ENCODE measurements around the gene CXCR4.

Gene CXCR4

DNA sequence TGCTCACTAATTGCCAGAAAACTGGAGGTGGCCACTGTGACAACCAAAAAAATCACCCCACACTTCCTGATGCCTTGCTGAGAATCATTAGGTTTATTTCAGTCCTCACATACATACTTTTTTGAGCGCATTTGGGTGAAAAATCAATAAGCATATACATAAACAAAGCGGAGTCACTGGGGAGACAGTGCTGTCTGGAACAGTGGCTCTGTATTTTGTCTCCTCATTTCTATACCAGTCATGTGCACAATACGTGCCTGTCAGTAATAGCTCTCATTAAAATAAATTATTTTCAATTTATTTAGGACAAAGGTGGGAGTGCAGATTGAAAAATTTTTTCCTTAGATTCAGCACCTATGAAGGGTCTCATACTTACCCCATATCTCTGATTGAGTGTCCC is 48.2 kb downstream of the CXCR4 start:
- DNase-seq: no peak

DNA sequence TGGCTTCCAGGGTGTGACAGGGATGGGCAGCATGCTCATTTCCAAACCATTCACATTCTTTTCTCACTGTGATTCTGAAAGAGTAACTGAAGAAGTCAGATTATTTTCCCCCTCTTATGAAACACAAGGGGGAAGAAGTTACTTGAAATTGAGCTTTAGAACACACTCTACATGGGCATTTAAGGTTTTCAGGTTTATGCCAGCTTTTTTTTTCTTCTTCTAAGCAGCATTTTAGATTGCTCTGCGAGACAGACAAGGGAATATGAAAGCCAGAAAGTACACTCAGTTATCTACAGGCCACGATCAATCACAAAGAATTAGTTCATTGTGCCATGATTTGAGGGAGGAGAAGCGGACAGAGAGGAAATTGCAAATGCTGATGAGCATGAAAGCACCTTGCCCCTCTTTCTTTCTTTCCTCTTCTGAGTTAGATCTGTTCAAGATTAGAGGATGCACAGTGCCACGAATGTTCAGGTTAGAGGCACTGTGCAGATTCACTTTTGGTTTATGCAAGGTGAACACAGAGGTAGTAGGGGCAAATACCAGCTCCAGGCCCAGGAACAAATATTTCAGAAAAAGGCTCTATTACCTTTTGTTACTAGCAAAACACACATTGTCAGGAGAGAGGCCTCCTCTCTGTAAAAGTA is 49.2 kb downstream of the CXCR4 start:
- DNase-seq: no peak

DNA sequence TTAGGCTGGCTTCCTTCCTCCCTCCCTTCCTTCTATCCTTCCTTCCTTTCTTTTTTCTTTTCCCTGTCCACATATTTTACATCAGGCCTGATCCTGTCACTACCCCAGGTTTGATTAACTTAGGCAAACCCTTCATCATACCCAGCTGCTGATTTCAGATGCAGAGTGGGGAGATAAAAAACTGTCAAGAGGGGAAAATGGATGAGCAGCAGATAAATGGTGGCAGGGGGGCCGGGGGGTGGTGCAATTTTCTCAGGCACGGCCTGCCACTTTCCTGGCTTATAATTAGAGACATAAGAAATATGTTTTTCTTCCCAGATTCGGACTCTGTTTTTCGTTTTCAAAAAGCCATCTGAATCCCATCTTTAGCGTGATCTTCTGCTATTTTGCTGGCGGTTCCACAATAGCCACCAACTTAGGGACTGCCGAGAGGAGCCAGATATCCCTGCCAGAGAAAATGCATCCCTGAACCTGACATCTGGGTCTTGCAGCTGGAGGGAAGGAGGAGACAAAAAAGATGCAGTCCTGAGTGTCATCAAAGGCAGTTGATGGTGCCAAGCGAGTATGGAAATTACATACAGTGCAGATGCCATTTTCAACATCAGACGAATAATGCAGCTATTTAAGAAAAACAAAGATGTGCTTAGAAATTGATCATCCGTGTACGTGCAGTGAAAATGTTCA is 49.9 kb downstream of the CXCR4 start:
- DNase-seq: no peak

DNA sequence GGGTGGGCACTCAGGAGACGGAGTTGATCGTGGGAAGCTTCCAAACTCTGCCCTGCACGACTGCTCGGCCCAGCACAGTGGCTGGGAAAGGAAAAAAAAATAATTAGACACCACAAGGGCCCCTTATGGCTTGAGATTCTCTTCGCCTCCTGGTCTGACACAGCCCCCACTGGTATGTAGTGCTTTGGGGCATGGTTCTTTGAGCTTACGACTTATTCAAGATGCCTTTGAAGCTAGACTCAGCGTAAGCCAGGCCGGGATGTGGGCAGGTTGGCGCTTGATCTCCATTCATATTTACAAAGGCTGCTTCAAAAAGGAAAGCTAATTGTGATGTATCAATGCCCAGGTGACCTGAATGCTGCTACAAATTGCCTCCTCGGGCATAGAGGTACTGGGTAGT is 50.5 kb downstream of the CXCR4 start:
- no peak for DNase-seq

DNA sequence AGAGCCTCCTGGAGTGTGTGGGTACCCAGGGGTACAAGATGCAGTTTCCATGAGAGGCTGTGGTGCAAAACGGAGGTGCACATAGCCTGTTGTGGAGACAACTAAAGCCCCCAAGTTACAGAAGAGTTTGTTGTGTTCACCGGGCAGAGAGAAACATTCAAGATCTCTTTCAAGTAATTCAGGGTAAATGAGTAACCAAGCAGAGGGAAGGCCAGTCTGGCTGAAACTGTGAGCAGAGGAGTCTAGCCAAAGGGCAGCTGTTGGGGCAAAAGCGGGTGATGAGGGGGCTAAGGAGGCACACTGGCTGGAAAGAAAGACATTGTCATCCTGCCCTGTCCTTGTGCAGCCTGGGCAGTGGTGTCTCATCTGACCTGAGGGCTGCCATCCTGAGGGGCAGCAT is 52.0 kb downstream of the CXCR4 start:
- no peak for DNase-seq

DNA sequence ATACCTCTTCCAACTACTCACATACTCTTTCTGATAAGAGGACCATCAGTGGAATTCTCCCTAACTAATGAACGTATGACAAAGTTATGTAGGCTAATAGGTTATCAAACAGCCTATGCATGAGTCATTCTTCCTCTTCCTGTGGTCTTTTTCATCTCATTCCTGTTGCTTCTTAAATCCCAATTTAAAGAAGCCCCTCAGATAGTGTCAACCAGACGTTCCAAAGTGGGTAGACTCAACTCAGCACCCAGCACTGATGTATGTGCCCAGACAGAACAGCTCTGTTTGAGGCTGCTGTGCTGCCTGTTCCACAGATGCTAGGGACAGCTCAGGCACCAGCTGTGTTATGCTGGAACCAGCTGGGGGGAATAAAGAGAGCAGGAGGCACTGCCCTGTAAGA is 52.6 kb downstream of the CXCR4 start:
- peak; percentile 28 for DNase-seq
